ENCODE results near the gene TJP3. TPM values are rescaled to one million over a fixed set of nuclear protein-coding genes. Genes with fewer than 3 reads are reported as not detected.

Gene TJP3
- total RNA-seq, 2 donors from 2014 or later, result 1.5 to 8.6 TPM

DNA sequence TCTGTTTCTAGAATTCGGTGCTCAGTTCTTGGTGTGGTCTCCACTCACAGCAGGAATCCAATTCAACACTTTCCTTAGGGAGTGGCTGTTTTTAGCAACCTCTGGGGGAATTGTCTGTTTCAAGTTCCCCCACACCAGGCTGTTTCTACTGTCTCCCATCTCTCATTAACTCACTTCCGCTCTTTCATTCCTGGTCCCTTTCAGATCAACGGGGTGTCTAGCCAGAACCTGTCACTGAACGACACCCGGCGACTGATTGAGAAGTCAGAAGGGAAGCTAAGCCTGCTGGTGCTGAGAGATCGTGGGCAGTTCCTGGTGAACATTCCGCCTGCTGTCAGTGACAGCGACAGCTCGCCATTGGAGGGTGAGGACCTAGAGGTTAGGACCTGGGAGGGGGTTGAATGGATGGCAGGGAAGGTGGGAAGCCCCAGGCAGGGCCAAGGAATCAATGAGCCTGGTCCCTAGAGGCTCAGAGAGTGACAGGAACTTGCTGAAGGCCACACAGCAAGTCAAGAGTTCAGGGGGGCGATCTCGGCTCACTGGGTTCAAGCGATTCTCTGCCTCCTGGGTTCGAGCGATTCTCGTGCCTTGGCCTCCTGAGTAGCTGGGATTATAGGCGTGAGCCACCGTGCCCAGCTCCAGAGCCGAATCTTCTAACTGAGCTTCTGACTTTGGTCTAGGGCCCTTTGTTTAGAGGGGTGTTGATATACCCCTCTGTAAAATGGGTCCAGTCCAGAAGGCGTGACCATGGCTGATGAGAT lies 25.5 kb downstream of the TJP3 start:
- no peaks in the 10 kb centered on the region for H3K27me3 Mint-ChIP-seq
- no peak overlapping the region for H3K27ac Mint-ChIP-seq
- H3K36me3 Mint-ChIP-seq (ENCODE audit: low read depth), result no peaks in the 10 kb centered on the region
- H3K4me3 Mint-ChIP-seq, result no peak overlapping the region
- no peaks in the 10 kb centered on the region for H3K9me3 Mint-ChIP-seq
- ATAC-seq (replicated peaks), result no peak
- no peaks in the 10 kb centered on the region for H3K4me1 Mint-ChIP-seq

DNA sequence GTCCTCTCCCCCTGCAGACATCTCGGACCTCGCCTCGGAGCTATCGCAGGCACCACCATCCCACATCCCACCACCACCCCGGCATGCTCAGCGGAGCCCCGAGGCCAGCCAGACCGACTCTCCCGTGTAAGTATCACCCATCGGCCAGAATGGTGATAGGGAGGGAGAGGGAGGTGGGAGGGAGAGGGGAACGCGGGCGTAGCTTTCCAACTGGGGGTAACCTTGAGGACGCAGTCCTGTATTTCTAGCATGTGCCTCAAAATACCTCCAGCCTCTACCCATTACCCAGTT lies 26.1 kb downstream of the TJP3 start:
- Mint-ChIP-seq H3K36me3 (ENCODE audit: low read depth) (no peaks in the 10 kb centered on the region), H3K4me1 (no peaks in the 10 kb centered on the region), H3K4me3 (no peak overlapping the region), H3K27me3 (no peaks in the 10 kb centered on the region), H3K27ac (no peak overlapping the region), H3K9me3 (no peaks in the 10 kb centered on the region)
- ATAC-seq (replicated peaks), result no peak

DNA sequence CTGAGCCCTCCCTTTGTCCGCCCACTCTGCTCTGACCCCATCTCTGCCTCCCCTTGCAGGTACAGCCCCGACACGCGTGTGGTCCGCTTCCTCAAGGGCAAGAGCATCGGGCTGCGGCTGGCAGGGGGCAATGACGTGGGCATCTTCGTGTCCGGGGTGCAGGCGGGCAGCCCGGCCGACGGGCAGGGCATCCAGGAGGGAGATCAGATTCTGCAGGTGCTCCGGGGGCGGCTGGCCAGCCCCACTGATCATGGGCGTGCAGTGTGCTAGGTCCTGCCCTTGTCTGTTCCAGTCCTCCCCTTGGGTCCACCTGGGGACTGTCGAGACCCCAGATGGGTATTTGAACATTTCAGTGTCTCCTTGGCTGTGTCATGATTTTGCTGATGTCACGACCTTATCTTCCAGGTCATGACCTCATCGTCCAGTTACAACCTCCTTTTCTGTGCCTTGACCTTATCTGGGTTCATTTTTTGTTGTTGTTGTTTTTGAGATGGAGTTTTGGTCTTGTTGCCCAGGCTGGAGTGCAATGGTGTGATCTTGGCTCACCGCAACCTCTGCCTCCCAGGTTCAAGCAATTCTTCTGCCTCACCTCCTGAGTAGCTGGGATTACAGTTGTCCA lies 28.0 kb downstream of the TJP3 start:
- Mint-ChIP-seq H3K4me1 (peaks cover 4% of the 10 kb centered on the region), H3K36me3 (ENCODE audit: low read depth) (no peaks in the 10 kb centered on the region), H3K9me3 (no peaks in the 10 kb centered on the region), H3K4me3 (no peak overlapping the region), H3K27me3 (no peaks in the 10 kb centered on the region), H3K27ac (no peak overlapping the region)
- ATAC-seq (replicated peaks), result no peak

DNA sequence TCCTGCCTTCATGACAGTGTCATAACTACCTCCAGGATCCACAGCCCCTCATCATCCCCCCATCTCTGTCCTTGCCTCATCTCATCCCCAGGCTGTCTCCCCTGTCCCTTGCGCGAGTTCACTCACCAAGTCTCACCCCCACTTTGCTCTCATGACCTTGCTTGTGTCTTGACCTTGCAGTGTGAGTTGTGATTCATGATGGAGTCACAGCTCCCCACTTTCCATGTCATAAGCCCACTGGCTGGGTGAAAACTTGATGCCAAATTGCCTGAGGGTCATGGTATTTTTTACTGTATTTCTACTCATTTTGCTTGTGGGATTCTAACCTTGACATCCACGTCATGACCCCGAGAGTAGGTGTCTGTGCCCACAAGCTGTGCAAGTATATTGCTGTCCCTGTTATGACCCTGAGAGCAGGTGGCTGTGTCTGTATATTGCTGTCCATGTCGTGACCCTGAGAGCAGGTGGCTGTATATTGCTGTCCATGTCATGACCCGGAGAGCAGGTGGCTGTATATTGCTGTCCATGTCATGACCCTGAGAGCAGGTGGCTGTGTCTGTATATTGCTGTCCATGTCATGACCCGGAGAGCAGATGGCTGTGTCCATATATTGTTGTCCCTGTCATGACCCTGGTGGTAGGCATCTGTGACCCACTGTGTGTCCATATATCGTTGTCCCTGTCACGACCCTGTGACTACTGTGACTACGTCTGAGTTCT lies 29.5 kb downstream of the TJP3 start:
- no peak overlapping the region for H3K4me3 Mint-ChIP-seq
- peaks cover 4% of the 10 kb centered on the region for H3K4me1 Mint-ChIP-seq
- ATAC-seq (replicated peaks), result peak; percentile 19
- no peaks in the 10 kb centered on the region for H3K36me3 Mint-ChIP-seq (ENCODE audit: low read depth)
- no peaks in the 10 kb centered on the region for H3K27me3 Mint-ChIP-seq
- H3K27ac Mint-ChIP-seq, result no peak overlapping the region
- H3K9me3 Mint-ChIP-seq, result no peaks in the 10 kb centered on the region

DNA sequence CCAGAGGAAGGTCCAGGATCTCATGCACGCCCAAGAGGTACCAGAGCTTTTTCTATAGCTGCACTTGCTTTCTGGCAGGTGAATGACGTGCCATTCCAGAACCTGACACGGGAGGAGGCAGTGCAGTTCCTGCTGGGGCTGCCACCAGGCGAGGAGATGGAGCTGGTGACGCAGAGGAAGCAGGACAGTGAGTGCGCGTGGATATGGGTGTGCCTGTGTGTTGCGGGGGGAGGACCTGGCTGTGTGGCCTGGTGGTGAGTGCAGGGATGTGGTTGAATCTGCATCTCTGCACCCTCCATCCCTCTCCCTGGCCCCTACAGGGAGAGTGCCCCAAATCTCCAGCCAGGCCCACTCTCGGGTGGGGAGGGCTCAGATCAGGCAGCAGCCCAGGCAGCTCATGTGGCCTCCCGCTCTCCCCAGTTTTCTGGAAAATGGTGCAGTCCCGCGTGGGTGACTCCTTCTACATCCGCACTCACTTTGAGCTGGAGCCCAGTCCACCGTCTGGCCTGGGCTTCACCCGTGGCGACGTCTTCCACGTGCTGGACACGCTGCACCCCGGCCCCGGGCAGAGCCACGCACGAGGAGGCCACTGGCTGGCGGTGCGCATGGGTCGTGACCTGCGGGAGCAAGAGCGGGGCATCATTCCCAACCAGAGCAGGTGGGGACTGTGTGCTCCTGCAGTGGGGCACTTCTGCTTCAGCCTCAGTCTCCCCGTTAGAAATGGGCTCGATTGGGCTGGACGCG lies 30.5 kb downstream of the TJP3 start:
- Mint-ChIP-seq H3K27ac (no peak overlapping the region), H3K36me3 (ENCODE audit: low read depth) (no peaks in the 10 kb centered on the region), H3K9me3 (no peaks in the 10 kb centered on the region), H3K4me1 (peaks cover 4% of the 10 kb centered on the region), H3K4me3 (no peak overlapping the region), H3K27me3 (no peaks in the 10 kb centered on the region)
- no peak for ATAC-seq (replicated peaks)

DNA sequence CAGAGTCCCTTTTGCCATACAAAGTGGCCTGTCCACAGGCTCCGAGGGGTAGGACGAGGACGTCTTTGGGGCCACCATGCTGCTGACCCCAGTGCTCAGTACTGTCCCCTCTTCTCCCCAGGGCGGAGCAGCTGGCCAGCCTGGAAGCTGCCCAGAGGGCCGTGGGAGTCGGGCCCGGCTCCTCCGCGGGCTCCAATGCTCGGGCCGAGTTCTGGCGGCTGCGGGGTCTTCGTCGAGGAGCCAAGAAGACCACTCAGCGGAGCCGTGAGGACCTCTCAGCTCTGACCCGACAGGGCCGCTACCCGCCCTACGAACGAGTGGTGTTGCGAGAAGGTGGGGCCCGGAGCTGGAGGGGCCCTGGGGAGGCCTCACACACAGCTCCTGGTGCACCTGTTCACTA lies 32.2 kb downstream of the TJP3 start:
- H3K36me3 Mint-ChIP-seq (ENCODE audit: low read depth), result no peaks in the 10 kb centered on the region
- no peaks in the 10 kb centered on the region for H3K27me3 Mint-ChIP-seq
- H3K4me3 Mint-ChIP-seq, result no peak overlapping the region
- ATAC-seq (replicated peaks), result no peak
- H3K9me3 Mint-ChIP-seq, result no peaks in the 10 kb centered on the region
- no peak overlapping the region for H3K27ac Mint-ChIP-seq
- H3K4me1 Mint-ChIP-seq, result peaks cover 4% of the 10 kb centered on the region

DNA sequence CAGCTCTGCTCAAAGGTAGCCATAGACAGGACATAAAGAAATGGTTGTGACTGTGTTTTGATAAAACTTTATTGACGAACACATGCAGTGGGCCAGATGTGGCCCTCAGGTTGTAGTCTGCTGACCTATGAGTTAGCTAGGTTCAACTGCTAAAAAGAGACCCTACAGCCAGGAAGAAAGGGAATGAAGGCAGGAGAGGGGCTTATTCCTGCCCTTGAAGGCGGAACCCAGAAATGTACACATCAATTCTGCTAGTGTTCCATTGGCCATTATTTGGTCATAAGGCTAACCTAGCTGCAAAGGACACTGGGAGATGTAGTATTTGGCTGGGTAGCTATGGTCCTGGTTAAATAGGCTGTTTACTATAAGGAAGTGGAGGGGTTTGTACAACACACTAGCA lies 35.3 kb downstream of the TJP3 start:
- Mint-ChIP-seq H3K27me3 (no peaks in the 10 kb centered on the region), H3K9me3 (no peaks in the 10 kb centered on the region), H3K36me3 (ENCODE audit: low read depth) (no peaks in the 10 kb centered on the region), H3K27ac (no peak overlapping the region), H3K4me1 (peaks cover 4% of the 10 kb centered on the region), H3K4me3 (no peak overlapping the region)
- no peak for ATAC-seq (replicated peaks)

DNA sequence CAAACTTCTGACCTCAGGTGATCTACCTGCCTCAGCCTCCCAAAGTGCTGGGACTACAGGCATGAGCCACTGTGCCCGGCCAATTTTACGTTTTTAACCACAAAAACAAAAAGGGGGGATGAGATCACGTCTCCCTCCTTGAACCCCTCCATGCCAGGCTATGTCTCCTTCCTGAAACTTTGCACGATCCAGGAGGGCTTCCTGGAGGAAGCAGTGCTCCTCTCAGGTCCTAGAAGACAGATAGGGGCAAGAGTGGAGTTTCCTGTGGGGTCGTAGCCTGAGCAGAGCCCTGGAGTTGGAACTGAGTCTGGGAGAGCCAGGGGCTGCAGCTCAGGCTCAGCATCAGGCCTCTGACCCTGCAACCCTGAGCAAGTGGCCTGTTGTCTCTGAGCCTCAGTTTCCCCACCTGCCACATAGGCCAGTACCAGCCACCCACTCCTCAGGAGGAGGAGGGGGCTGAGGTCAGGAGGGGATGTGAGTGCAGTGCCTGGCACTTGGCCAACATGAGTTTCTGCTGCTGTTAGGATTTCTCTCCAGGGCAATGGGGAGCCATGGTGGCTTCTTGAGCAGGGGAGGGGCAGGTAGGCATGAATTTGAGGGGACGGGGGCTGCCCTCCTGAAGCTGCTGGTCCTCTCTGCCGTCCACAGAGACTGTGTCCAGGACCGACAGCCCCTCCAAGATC lies 37.3 kb downstream of the TJP3 start:
- ATAC-seq (replicated peaks), result no peak
- Mint-ChIP-seq H3K27me3 (no peaks in the 10 kb centered on the region), H3K9me3 (no peaks in the 10 kb centered on the region), H3K27ac (no peak overlapping the region), H3K4me3 (no peak overlapping the region), H3K4me1 (no peaks in the 10 kb centered on the region), H3K36me3 (ENCODE audit: low read depth) (peaks cover 13% of the 10 kb centered on the region)

DNA sequence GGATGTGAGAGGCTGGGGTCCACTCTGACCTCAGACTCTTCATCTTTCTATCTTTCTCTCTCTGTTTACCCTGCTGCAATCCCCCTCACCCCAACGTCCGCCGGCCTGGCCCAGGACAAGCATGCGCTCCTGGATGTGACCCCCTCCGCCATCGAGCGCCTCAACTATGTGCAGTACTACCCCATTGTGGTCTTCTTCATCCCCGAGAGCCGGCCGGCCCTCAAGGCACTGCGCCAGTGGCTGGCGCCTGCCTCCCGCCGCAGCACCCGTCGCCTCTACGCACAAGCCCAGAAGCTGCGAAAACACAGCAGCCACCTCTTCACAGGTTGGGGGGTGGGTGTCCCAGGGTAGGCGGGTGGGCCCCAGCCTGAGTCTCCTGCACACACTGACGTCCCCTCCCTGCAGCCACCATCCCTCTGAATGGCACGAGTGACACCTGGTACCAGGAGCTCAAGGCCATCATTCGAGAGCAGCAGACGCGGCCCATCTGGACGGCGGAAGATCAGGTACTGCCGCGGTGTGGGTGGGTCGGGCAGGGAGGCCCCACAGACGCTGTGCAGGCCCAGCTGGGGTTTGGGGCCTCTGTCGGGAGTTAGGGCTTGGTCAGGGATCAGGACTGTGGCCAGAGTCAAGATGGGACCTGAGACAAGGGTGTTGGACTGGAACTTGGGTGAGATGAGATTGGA lies 38.3 kb downstream of the TJP3 start:
- Mint-ChIP-seq H3K27me3 (no peaks in the 10 kb centered on the region), H3K9me3 (no peaks in the 10 kb centered on the region), H3K36me3 (ENCODE audit: low read depth) (peaks cover 21% of the 10 kb centered on the region), H3K27ac (no peak overlapping the region), H3K4me3 (no peak overlapping the region), H3K4me1 (no peaks in the 10 kb centered on the region)
- ATAC-seq (replicated peaks), result no peak

DNA sequence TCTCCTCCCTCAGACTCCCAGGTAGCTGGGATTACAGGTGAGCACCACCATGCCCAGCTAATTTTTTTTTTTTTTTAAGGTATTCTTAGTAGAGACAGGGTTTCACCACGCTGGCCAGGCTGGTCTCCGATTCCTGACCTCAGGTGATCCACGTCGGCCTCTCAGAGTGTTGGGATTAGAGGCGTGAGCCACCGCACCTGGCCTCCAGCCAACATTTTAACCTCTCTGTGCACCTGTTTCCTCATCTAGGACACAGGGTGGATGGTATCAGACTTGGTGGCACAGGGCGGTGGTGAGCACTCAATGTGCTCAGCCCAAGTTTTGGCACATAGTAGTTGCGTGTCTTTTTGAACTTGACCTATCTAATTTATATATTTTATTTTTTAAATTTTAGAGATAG lies 40.8 kb downstream of the TJP3 start:
- H3K36me3 Mint-ChIP-seq (ENCODE audit: low read depth), result peaks cover 33% of the 10 kb centered on the region
- H3K9me3 Mint-ChIP-seq, result no peaks in the 10 kb centered on the region
- H3K27ac Mint-ChIP-seq, result no peak overlapping the region
- H3K27me3 Mint-ChIP-seq, result no peaks in the 10 kb centered on the region
- no peak for ATAC-seq (replicated peaks)
- no peak overlapping the region for H3K4me3 Mint-ChIP-seq
- no peaks in the 10 kb centered on the region for H3K4me1 Mint-ChIP-seq

DNA sequence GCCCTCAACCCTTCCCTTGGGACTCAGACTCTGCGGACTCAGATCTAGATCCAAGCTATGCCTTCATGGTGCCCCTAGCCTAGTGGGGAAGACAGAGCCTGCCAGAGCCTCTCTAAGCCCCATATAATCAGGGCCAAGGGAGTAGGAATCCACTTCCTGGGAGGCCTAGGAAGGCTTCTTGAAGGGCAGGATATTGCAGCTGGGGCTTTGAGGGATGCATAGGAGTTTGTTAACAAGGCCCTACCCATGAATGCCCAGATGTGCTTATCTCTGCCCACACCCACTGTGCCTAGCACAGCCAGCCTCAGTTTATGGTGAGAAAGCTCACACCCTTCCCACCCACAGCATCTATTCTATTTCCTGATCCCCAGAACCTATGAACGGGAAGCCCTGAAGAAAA lies 42.0 kb downstream of the TJP3 start:
- Mint-ChIP-seq H3K27me3 (no peaks in the 10 kb centered on the region), H3K9me3 (no peaks in the 10 kb centered on the region), H3K4me1 (peaks cover 5% of the 10 kb centered on the region), H3K4me3 (no peak overlapping the region), H3K27ac (no peak overlapping the region), H3K36me3 (ENCODE audit: low read depth) (peaks cover 44% of the 10 kb centered on the region)
- no peak for ATAC-seq (replicated peaks)

DNA sequence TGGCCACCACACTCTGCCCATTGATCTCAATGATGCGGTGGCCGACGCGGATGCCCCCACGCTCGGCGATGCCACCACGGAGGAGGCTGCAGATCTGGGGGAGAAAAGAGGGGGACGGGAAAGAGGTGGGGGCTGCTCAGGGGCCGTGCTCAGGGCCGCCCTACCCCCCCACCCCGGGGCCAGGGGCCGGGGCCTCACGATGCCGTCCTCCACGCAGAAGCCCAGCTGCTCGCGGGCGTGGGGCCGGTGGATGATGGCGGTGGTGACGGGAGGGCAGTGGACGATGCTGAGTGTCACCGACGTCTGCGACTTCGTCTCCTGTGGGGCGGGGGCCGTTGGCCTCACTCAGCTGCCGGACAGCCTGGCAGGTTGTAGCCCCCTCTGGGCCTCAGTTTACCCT lies 43.1 kb downstream of the TJP3 start:
- Mint-ChIP-seq H3K36me3 (ENCODE audit: low read depth) (peaks cover 52% of the 10 kb centered on the region), H3K9me3 (no peaks in the 10 kb centered on the region), H3K27me3 (no peaks in the 10 kb centered on the region), H3K27ac (no peak overlapping the region), H3K4me1 (peaks cover 6% of the 10 kb centered on the region), H3K4me3 (no peak overlapping the region)
- ATAC-seq (replicated peaks), result no peak

DNA sequence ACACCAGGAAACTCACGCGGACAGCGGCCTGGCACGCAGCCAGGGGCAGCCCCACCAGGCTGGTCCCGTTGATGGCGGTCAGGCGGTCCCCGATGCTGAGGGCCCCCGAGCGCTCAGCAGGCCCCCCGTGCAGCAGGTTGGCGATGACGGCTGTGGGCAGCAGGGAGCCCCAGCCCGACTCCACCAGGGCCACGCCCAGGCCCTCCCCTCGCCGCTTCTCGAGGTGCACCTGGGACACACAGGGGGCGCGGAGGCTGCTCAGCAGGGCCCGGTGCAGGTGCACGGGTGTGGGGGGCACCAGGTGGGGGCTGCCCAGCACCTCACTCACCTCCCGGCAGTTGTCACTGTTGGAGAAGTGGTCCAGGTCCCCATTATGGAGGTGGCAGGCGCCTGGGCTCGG lies 44.3 kb downstream of the TJP3 start:
- peaks cover 6% of the 10 kb centered on the region for H3K4me1 Mint-ChIP-seq
- no peak overlapping the region for H3K27ac Mint-ChIP-seq
- H3K27me3 Mint-ChIP-seq, result no peaks in the 10 kb centered on the region
- H3K4me3 Mint-ChIP-seq, result no peak overlapping the region
- no peaks in the 10 kb centered on the region for H3K9me3 Mint-ChIP-seq
- ATAC-seq (replicated peaks), result no peak
- H3K36me3 Mint-ChIP-seq (ENCODE audit: low read depth), result peaks cover 60% of the 10 kb centered on the region
